GM19324 (cell line): ENCODE measurements around the gene DIAPH2.

Experiments
- ATAC-seq: cut with Tn5 transposase; IDR thresholded peaks from one replicate; pipeline ENCODE4 v1.9.1; 2021; ENCODE audit warnings: mild to moderate bottlenecking, moderate library complexity; ENCODE audit not compliant: unreplicated experiment, low FRiP score

The DIAPH2 gene

DNA sequence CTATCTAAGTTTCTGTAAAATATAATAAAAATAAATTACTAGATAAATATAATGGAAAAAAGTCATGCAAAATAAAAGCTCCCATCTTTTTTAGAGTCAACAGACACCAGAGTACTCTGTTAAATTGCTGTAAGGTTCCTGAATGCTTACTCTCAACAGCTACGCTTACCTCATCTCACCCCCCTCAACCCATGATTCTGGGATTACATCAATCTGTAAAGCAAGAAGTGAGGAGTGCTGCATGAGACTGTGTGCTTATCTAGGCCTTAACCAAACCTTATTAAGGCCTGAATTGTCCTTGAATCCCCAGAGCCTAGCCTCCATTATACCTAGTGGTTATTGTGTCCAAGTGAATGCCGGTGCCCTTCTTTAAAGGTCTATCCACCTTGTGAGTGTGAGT is 934.9 kb downstream of the DIAPH2 start:
- no peak for ATAC-seq

DNA sequence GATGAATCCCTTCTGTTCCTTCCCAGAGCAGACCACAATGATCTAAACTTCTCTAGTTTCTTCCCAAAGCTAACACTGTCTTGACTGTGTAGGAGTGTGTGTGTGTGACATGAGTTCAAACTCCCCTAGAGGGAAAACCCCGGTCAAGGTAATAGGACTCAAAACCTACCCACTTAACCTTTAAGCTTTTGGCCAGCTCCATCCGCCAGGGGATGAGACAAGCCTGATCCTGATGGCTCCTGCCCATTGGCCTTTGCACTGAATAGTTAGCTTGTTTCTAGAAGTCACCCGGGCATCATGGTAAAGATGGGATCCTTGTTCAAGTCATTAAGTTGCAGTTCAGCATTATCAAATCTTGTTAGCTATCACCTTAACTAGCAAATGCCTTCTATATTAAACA is 937.5 kb downstream of the DIAPH2 start:
- no peak for ATAC-seq

DNA sequence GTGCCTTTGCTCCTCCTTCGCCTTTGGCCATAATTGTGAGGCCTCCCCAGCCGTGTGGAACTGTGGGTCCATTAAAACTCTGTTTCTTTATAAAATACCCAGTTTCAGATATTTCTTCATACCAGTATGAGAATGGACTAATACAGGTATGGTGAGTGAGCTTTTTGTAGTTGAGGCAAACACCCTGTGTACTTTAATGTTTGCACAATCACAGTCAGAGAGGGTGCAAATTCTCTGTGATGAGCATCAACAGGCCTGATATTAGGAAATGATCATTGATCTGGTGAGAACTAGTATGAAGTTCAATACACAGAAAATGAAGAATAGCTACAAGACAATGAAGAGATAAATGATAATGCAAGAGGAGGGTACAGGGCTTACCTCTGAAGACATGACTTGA is 943.7 kb downstream of the DIAPH2 start:
- no peak for ATAC-seq

DNA sequence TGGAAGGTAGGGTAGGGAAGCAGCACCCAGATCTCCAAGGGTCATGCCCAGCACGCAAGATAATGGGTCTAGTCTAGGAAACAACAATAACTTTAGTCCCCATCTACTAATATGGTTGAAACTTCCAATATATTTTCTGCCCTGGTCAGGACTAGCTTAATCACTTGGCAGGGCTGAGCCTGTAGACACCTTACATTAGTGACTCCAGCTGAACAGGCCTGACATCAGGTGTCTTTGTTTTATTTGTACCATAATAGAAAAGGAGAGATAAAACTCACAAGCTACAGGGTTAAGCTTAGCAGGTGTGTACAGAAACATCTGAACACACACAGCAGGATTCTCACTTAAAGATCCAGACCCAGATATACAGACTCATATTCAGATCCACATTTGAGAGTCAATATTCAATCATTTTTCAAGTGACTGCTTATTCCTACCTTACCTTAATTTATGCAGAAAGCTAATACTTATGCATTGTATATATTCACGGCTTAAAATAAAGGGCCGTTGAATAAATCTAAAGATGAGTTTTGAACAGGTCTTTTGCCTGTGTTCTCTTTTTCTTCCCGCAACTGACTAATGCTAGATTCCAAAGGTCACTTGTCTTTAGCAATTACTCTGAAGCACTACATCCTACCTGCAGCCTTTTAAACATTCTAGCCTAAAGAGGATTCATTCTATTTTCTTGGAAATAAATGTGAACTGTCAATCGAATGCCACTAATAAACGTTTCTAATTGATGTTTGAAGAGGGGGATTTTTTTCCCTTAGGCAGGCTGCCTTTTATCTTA is 944.4 kb downstream of the DIAPH2 start:
- no peak for ATAC-seq

DNA sequence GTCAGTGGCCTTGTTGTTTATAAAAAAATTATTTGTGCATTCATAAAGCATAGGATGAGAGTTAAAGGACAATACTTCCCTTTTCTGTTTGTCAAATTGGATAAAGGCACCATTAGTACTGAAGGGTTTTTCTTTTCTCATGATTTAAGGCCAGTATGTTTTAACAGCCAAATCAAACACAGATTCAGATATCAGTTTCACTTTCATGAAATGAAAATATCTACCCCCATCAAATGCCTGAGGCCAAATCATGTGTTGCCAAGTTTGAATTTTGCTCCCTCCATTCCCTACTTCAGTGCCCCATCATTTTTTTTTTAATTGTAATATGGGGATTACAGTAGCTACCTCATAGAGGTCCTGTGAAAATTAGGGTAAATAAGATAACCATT is 944.9 kb downstream of the DIAPH2 start:
- ATAC-seq: no peak

- no peak for ATAC-seq
Observed at GRCh38 chrX:97633798-97634197, 949.2 kb downstream of the DIAPH2 start.

DNA sequence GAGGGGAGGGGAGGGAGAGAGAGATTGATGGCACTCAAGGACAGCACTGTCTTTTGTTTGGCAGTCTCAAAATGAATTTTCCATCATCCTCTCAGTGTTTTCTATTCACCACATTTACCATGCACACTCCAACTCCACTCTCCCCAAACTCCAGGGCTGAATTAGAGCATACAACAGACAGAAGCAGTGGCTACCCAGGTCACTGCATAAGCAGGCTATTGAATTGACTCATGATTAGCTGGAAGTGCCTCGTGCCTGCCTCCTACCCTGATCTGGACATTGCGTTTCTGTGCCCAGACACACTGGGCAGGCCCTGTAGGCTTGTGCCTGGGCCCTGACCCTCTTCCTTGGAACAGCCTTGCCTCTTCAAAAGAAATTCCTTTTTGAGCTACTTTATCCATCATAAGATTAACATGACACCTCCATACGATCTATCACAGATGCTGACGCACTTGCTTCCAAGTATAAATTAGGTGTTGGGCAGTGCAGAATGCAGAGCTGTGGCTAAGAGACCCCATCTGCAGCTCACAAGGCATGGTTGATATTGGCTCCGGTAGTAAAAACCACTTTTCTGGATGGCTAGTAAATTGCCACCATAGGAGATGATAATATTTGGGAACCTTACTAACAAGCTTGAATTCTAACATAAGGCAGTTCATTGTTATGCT is 952.0 kb downstream of the DIAPH2 start:
- no peak for ATAC-seq

DNA sequence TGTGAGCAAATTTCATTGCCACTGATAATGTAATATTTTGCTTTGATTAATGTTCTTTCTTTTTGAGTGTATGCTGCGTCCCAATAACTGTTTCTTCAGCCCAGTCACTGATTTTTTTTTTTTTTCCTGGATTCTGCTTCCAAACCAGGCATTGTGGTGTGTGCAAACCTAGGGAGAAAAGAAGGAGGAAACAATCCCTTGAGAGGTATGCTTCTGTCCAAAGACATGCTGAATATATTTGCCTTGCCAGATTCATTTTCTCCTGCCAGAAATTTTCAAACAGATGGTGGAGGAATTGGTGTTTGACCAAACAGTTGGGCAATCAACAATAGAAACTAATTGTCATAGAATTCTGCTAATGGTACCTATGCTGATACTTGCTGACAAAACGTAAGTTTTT is 952.6 kb downstream of the DIAPH2 start:
- ATAC-seq: no peak

DNA sequence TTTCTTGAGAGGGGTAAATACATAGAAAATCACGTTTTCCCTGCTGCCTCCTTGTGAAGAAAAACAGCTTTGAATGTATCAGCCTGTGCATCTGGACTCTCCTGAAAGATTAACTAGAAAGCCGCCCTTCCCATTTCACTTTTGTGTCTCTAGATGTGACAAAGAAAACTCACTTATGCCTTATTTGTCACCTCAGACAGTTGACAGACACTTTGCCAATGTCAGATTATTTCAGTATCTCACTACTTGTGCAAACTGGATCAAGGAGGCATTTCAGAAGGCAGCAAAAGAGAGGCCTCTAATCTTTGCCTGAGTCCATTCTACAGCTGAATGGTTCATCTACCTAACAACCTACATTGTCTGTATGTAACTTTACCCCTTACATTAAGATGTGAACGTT is 954.0 kb downstream of the DIAPH2 start:
- no peak for ATAC-seq

DNA sequence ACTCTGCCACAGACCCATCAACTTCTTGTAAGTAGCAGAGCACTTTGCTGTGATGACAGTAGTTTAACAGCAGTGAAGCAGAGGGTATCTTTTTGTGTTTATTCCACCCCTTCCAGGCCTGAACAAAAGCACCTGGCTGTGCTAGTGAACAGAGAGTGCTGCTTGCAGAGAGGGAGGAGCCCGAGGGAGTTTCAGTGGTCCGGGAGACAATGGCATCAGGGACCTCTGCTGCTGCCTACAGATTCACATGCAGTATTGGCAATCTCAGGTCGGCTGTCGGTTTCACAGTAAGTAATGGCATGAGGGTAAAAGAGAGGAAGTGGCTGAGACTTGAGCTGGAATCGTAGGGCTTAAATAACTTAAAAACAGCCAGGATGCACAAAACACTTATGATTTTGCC is 954.9 kb downstream of the DIAPH2 start:
- ATAC-seq: peak; percentile 68
